Glomerular endothelial cell (primary cell): ENCODE measurements around the gene INSC. TPM values are rescaled to one million over a fixed set of nuclear protein-coding genes. Genes with fewer than 3 reads are reported as not detected.

Source experiments
- DNase-seq: peaks from one replicate; pipeline ENCODE4 v3.0.0-alpha.2; 2011; ENCODE audit warnings: low read depth, low spot score; ENCODE audit errors: extremely low read depth
- total RNA-seq: library from RNA; depleted of rRNA; stranded (reverse); fragments of >200 nt; gene quantifications from 2 replicates; pipeline ENCODE4 v1.2.3, GENCODE V29; 2015

Gene INSC
- total RNA-seq, 1 donor from 2014 or later: 0.18 TPM

DNA sequence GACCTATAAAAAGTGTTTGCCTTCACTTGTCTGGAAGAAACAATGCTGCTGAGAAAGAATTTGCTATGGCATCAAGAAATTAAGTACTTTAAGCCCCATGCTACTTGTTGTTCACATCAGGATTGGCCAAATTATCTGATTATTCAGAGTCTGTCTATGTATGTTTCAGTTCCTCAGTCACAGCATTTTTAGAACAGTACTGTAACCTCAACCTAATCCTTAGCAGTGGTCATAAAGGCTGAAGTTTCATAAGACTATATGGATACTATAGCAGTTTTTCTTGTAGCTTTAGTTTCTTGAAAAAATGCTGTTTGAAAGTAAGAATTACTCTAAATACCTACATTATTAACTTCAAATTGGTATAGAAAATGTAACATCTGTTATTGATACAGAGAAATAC lies 153.9 kb downstream of the INSC start:
- no peak for DNase-seq

DNA sequence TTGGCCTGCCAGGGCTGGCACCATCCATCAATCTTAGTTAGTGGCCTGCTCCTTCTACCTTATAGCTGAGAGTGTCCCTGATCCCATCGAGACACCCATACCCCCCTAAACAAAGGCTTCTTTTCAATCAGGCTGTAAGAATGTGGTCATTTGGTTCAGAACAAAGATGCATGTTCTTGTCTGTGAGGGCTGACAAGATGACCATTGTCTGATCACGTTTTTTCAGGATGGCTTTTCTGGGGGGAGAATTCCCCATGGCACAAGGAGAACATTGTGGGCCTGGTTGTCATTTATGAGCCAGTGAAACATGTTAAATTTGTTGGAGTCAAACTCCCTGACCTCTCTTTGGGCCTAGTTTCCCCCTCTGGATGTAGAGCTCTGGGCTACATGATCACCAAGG lies 160.4 kb downstream of the INSC start:
- DNase-seq: no peak

DNA sequence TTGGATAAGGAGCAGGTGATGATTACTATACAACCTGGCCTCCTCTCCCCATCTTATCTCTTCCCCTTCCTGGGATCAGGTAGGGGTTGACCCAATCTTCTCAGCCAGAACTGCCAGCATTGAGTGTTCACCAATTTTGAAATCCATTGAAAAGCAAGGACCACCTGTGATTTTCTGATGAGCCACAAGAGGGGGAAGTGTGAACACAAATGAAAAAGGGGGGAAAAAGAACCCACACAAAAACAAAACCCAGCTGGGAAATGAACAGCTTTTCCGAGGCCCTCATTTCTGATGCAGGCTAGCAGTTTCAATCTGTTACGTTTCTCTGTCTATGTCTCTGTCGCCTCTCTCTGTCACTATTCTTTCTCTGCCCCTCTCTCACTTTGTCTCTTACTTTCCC lies 161.9 kb downstream of the INSC start:
- no peak for DNase-seq

GRCh38 chr11:15278128-15278527 lies 163.4 kb downstream of the INSC start:
- no peak for DNase-seq

DNA sequence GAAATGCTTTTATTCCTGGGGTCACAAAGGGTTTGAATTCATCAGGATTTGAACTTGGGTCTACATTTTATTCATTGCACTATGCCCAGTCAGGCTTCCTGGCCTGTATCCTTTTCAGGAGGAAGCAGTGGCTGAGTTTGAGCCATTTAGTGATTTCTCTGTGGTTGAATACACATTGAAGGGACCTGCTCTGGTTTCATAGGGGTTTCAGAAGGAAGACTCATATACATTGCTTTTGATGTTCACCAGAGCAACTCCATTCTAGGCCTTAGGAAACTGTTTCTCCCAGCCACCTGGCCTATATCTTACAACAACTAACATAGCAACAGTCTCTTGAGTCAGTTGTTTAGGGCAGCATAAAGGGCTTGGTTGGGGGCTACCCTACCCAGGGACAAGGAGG lies 165.7 kb downstream of the INSC start:
- DNase-seq: no peak

GRCh38 chr11:15282754-15283153 lies 168.0 kb downstream of the INSC start:
- no peak for DNase-seq

DNA sequence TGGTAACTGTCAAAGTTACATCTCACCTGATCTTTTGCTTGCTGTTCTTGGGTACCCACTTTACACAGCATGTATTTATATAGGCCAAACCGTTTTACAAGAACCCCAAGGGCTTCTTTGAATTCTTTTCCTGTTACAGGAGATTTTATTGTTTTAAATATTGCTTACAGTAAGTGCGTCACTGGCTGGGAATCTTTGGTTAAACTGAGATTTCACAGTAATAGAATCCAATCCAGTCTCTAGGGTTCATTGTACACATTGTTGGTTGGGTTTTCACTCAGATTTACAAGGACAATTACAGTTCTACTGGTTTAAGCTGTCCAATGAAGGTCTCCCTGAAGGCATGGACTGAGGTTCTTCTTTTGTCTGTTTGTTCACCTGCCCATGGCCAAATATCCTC lies 171.7 kb downstream of the INSC start:
- no peak for DNase-seq

- no peak for DNase-seq
Observed at GRCh38 chr11:15288863-15289262, 174.1 kb downstream of the INSC start.

DNA sequence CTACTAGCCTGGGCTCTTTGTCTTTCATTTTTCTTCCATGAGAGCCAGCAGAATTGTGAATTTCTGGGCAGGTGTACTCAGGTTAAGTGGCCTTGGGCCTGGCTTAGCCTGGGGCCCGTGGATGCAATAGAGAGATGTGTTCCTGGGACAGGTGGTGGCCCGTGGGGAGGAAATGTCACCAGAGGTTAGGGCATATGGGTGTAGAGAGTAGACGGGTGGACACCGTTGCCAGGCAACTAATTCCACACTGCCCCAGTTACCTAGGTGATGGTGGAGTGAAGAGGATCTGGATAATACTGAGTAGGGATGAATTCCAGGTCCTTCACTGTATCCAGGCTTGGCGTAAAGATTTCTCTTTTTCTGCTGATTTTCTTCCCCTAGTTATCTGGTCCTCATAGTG lies 175.0 kb downstream of the INSC start:
- no peak for DNase-seq

GRCh38 chr11:15291885-15292284 lies 177.2 kb downstream of the INSC start:
- DNase-seq: no peak

DNA sequence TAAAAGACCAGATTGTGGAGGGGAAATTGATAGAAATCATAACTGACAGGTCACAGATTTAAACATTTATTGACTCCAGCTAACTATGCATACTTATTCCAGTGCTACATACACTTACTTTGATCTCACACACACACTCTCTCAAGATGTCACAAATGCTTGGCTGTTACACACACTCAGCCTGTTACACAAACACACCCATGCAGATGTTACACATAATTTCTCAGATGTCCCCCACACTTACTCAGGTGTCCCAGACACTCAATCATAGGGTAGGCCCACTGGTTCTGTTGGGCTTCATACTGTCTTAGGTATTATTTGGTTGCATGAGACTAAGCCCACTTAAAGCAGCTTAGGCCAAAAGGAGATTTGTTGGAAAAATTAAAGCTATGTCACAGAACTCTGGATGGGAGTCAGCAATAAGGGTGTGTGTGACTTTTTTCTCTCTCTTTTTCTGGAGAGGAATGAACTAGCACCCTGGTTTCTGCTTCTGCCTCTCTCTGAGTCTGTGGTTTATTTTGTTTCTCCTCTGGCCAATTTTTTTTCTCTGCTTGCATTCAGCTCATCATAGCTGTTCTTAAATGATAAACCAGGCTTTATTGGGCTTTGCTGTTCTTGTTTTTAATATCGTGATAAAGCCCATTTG lies 179.4 kb downstream of the INSC start:
- no peak for DNase-seq

DNA sequence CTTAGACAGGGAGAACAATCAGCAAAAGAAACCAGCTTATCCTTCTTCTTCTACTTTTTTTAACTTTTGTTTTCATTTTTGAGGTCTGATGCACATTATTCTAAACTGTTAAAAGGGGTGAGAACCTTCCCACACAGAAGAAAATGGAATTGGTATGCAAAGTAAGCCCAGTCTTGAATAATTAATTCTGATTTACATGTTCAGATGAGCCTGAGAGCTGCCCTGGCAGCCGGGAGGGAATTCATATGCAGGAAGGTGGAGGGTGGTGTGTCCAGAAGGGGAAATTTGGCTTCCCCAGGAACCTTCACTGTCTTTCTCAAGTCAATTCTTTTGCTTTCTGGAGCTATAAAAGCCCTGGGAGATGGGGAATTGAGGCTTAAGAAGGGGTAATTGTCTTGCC lies 181.0 kb downstream of the INSC start:
- no peak for DNase-seq

Other genes starting within 250 kb of the INSC start
- gene CYP2R1, start 222.7 kb upstream of the INSC start, total RNA-seq: 9.0 and 10.0 TPM in 2 replicates
- not detected in 2 replicates for gene CALCA, start 142.6 kb upstream of the INSC start, total RNA-seq
- not detected in 2 replicates for gene CALCB, start 41.3 kb upstream of the INSC start, total RNA-seq